Kidney (tissue), 14 donors: ENCODE measurements around the gene MAOA. TPM values are rescaled to one million over a fixed set of nuclear protein-coding genes. Genes with fewer than 3 reads are reported as not detected.

Experiments used
- DNase-seq, 5 donors: peaks; one replicate each; pipeline ENCODE4 v3.0.0-alpha.2; 2013 to 2020
- FAIRE-seq: peaks from 2 replicates; lab custom pipeline; 2012; peaks lifted over from hg19 to GRCh38; lab: Jason Lieb, UNC
- H3K27ac ChIP-seq, 2 donors: one replicate each; pipeline ENCODE4 v1.7.0; 2013; ENCODE audit warnings: low read depth in 2 of 2, low read length in 2 of 2, inconsistent platforms in 1 of 2
- H3K27me3 ChIP-seq: one replicate; pipeline ENCODE4 v1.7.1; 2013; ENCODE audit warnings: low read length, inconsistent platforms; ENCODE audit not compliant: control insufficient read depth, insufficient read depth
- H3K36me3 ChIP-seq, 3 donors: one replicate each; pipeline versions ENCODE4 v1.7.0 to v1.7.1; 2013; ENCODE audit warnings: low read length in 3 of 3, control low read depth in 1 of 3, inconsistent platforms in 1 of 3; ENCODE audit not compliant: insufficient read depth in 3 of 3, control insufficient read depth in 2 of 3
- H3K4me1 ChIP-seq, 3 donors: one replicate each; pipeline versions ENCODE4 v1.7.0 to v1.7.1; 2013; ENCODE audit warnings: low read length in 3 of 3, inconsistent platforms in 1 of 3, low read depth in 1 of 3; ENCODE audit not compliant: control insufficient read depth in 2 of 3, insufficient read depth in 2 of 3
- H3K4me3 ChIP-seq, 3 donors: one replicate each; pipeline versions ENCODE4 v1.7.0 to v1.8.1; 2013; ENCODE audit warnings: low read length in 3 of 3, control low read depth in 1 of 3, inconsistent platforms in 1 of 3
- H3K9ac ChIP-seq, 3 donors: one replicate each; pipeline versions ENCODE4 v1.7.0 to v1.7.1; 2013; ENCODE audit warnings: low read length in 3 of 3, control low read depth in 1 of 3, inconsistent platforms in 1 of 3
- H3K9me3 ChIP-seq, 3 donors: one replicate each; pipeline versions ENCODE4 v1.7.0 to v1.7.1; 2013; ENCODE audit warnings: low read length in 3 of 3, control low read depth in 1 of 3, inconsistent platforms in 1 of 3; ENCODE audit not compliant: control insufficient read depth in 2 of 3, insufficient read depth in 1 of 3
- intact Hi-C: fragments of 100-400 bp; cut with DNase I; formaldehyde crosslinking; loops from one replicate; pipeline ENCODE4 v1.11.1; 2022
- polyA plus RNA-seq: library from polyadenylated mRNA; stranded (reverse); fragments of 350-450 nt; fragmentation: Illumina TruSeq; extraction: RNeasy Lipid Tissue Mini Kit (QIAGEN cat#74804); gene quantifications from one replicate; pipeline ENCODE4 v1.2.3, GENCODE V29; 2014; ENCODE audit warnings: low read depth, low replicate concordance; ENCODE audit not compliant: insufficient read depth
- total RNA-seq: library from RNA; stranded (reverse); fragmentation: NEBNext Ultra II Directional; extraction: Animal tissue kit (Norgen Biotek cat#: 25700); gene quantifications from one replicate; pipeline ENCODE4 v1.2.1, GENCODE V29; 2021
- TF ChIP-seq, protein P1 (sequence below): IDR thresholded peaks from 3 replicates; pipeline ENCODE4 v1.5.1; 2012; ENCODE audit warnings: mild to moderate bottlenecking, moderate library complexity, borderline replicate concordance; ENCODE audit not compliant: insufficient read depth; ENCODE audit errors: extremely low read depth
- donor health status: control.
- donor health status: control.
- donor health status: control.
- donor health status: control.
- donor health status: control.
- donor health status: DM: yes; HTN: yes; CAD: no.
- donor health status: Normal renal cell carcinoma (clear cell type).

MAOA gene
- total and polyA plus RNA-seq, 2 donors from 2014 or later, result 134 to 227 TPM

- peaks cover 0 to 2% (median 0%) of the 10 kb centered on the region in 3 donors for H3K4me1 ChIP-seq
- H3K36me3 ChIP-seq, result no peaks in the 10 kb centered on the region
- DNase-seq, result no peak
- TF ChIP-seq, protein P1, sequence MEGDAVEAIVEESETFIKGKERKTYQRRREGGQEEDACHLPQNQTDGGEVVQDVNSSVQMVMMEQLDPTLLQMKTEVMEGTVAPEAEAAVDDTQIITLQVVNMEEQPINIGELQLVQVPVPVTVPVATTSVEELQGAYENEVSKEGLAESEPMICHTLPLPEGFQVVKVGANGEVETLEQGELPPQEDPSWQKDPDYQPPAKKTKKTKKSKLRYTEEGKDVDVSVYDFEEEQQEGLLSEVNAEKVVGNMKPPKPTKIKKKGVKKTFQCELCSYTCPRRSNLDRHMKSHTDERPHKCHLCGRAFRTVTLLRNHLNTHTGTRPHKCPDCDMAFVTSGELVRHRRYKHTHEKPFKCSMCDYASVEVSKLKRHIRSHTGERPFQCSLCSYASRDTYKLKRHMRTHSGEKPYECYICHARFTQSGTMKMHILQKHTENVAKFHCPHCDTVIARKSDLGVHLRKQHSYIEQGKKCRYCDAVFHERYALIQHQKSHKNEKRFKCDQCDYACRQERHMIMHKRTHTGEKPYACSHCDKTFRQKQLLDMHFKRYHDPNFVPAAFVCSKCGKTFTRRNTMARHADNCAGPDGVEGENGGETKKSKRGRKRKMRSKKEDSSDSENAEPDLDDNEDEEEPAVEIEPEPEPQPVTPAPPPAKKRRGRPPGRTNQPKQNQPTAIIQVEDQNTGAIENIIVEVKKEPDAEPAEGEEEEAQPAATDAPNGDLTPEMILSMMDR, result no peak
- no peaks in the 10 kb centered on the region for H3K27me3 ChIP-seq
- H3K9ac ChIP-seq, result no peak overlapping the region
- intact Hi-C loops, result no loop called here
- H3K27ac ChIP-seq, result no peak overlapping the region
- no peaks in the 10 kb centered on the region for H3K9me3 ChIP-seq
- H3K4me3 ChIP-seq, result no peak overlapping the region
- FAIRE-seq, result no peak
These were observed 7.1 kb downstream of the MAOA start for GRCh38 chrX:43663173-43663572.

- Histone ChIP-seq H3K9ac (no peak overlapping the region), H3K36me3 (no peaks in the 10 kb centered on the region), H3K4me1 (peaks cover 0 to 2% (median 0%) of the 10 kb centered on the region in 3 donors), H3K4me3 (no peak overlapping the region), H3K27me3 (no peaks in the 10 kb centered on the region), H3K27ac (peak overlapping the region; percentile 23 to 60), H3K9me3 (no peaks in the 10 kb centered on the region)
- TF ChIP-seq, protein P1, result no peak
- intact Hi-C loops, result no loop called here
- no peak for DNase-seq
- no peak for FAIRE-seq
These were observed 8.2 kb downstream of the MAOA start for GRCh38 chrX:43664258-43664657.

DNA sequence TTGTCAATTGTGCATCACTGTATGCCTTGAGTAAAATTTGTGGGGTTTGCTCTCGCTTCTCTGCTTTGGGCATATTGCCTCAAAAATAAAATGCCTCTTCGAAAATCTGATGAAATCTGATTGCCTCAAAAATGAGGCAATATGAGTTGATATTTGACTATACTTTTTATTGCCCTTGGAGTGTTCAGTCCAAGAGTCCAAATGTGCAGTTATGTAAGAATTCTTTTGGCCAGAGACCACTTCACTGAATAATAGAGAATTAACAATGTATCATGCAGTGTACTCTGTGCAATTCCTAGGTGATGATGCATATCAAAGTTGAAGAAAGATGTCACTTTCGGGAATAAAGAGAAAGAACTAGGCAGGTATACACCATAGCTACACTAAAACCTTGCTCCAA, 8.6 kb downstream of the MAOA start:
- Histone ChIP-seq H3K27ac (peak overlapping the region; percentile 23 to 60), H3K9ac (no peak overlapping the region), H3K27me3 (no peaks in the 10 kb centered on the region), H3K36me3 (no peaks in the 10 kb centered on the region), H3K9me3 (no peaks in the 10 kb centered on the region), H3K4me1 (peaks cover 0 to 2% (median 0%) of the 10 kb centered on the region in 3 donors), H3K4me3 (no peak overlapping the region)
- intact Hi-C loops, result no loop called here
- TF ChIP-seq, protein P1, result no peak
- DNase-seq (no peak), FAIRE-seq (peak; percentile 86)
